ENCODE data around the gene ZBTB16. TPM values are rescaled to one million over a fixed set of nuclear protein-coding genes. Genes with fewer than 3 reads are reported as not detected.
A peak's percentile ranks its signal among the peaks of the same experiment; 100 is the strongest.

Gene ZBTB16
- total and polyA plus RNA-seq, 9 donors = 12.7 to 160 (median 68.7) TPM

DNA sequence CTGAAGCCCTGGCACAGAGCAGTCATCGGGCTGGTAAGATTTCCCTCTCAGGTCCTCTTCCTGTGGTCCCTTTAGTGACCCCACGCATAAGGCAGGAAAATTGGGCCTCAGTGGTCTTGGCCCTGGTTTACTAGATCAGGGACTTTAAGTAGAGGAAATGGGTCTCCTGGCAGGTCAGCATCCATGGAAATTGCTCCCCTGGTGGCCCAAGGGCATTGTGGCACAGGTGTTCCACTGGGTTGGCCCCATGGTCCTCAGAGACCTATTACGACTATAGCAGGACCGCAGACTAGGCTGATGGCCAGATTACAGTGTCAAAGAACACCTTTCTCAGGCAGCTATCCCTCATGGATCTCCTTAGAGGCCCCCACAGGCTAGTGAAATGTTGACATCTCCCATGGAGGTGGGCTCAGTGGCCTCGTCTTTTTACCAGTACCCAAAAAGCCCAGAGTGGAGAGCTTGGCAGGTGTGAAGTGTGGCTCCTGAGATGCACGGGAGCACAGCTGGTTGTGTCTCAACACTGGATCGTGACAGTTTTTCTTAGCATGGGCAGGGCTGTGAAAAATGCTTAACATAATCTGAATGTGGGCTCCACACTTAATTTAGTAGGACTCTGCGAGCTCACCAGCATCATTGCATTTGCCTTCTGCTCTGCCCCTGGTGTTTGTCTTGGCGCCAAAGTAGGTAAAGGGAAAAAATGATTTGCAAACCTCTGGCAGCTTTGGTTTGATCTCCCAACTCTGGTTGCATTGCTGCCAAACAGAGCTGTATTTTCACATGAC is 74.2 kb downstream of the ZBTB16 start:
- Histone ChIP-seq H3K9me3 (no peaks in the 10 kb centered on the region), H3K4me1 (ENCODE audit: insufficient read depth) (peaks cover 26% of the 10 kb centered on the region), H3K36me3 (no peaks in the 10 kb centered on the region), H3K27ac (no peak overlapping the region), H3K4me3 (no peak overlapping the region), H3K27me3 (no peaks in the 10 kb centered on the region)
- TF ChIP-seq EP300 (IDR thresholded peaks at IDR 0.05) (no peak), POLR2A (IDR thresholded peaks at IDR 0.05) (no peak)
- TF ChIP-seq, protein P1, sequence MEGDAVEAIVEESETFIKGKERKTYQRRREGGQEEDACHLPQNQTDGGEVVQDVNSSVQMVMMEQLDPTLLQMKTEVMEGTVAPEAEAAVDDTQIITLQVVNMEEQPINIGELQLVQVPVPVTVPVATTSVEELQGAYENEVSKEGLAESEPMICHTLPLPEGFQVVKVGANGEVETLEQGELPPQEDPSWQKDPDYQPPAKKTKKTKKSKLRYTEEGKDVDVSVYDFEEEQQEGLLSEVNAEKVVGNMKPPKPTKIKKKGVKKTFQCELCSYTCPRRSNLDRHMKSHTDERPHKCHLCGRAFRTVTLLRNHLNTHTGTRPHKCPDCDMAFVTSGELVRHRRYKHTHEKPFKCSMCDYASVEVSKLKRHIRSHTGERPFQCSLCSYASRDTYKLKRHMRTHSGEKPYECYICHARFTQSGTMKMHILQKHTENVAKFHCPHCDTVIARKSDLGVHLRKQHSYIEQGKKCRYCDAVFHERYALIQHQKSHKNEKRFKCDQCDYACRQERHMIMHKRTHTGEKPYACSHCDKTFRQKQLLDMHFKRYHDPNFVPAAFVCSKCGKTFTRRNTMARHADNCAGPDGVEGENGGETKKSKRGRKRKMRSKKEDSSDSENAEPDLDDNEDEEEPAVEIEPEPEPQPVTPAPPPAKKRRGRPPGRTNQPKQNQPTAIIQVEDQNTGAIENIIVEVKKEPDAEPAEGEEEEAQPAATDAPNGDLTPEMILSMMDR (IDR thresholded peaks at IDR 0.05) = no peak
- WGBS, 3 donors = 78 to 94% (median 93%) methylated on average over 9 of the region's 9 CpGs
- no peak for DNase-seq
- intact Hi-C loops (cut with DNase I) = loop anchor here in 1 of 4 donors (10.0 kb wide), 1 partner anchor 59 kb away; no protein-coding TSS in a partner anchor

GRCh38 chr11:114134870-114135269 is 75.4 kb downstream of the ZBTB16 start:
- TF ChIP-seq EP300 (IDR thresholded peaks at IDR 0.05) (no peak), POLR2A (IDR thresholded peaks at IDR 0.05) (no peak)
- TF ChIP-seq, protein P1 (IDR thresholded peaks at IDR 0.05) = no peak
- Histone ChIP-seq H3K27me3 (no peaks in the 10 kb centered on the region), H3K9me3 (no peaks in the 10 kb centered on the region), H3K27ac (no peak overlapping the region), H3K36me3 (no peaks in the 10 kb centered on the region), H3K4me3 (no peak overlapping the region), H3K4me1 (ENCODE audit: insufficient read depth) (peaks cover 29% of the 10 kb centered on the region)
- no peak for DNase-seq
- WGBS, 3 donors = 83 to 96% (median 90%) methylated on average over 3 of the region's 3 CpGs
- intact Hi-C loops (cut with DNase I) = loop anchor here in 1 of 4 donors (10.0 kb wide), 1 partner anchor 60 kb away; no protein-coding TSS in a partner anchor

DNA sequence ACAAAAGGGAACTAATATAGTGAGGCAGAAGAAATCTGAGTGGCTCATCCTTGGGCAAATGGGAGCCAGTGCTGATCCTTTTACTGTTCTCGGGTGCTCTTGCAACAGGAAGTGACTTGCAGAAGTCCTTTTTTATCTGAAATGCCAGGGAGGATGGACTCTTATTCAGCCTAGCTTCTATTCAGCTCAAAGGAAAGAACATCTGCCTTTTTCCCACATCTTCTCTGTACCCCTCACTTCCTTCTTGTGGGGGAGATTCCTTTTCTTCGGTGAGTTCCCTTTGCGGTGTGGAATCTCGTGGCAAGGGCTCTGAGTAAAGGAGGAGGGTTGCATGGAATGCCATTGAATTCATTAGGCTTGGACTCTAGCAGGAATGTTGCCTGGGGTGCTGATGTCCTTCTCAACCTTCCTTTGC is 76.2 kb downstream of the ZBTB16 start:
- Histone ChIP-seq H3K27me3 (no peaks in the 10 kb centered on the region), H3K27ac (no peak overlapping the region), H3K4me1 (ENCODE audit: insufficient read depth) (peaks cover 26% of the 10 kb centered on the region), H3K36me3 (no peaks in the 10 kb centered on the region), H3K9me3 (no peaks in the 10 kb centered on the region), H3K4me3 (no peak overlapping the region)
- no peak for DNase-seq
- TF ChIP-seq POLR2A (IDR thresholded peaks at IDR 0.05) (no peak), EP300 (IDR thresholded peaks at IDR 0.05) (no peak)
- TF ChIP-seq, protein P1 (IDR thresholded peaks at IDR 0.05) = no peak
- WGBS, 3 donors = 47 to 74% (median 67%) methylated on average over 4 of the region's 4 CpGs
- intact Hi-C loops (cut with DNase I) = loop anchor here in 1 of 4 donors (10.0 kb wide), 1 partner anchor 61 kb away; no protein-coding TSS in a partner anchor

- peaks cover 29% of the 10 kb centered on the region for H3K4me1 ChIP-seq (ENCODE audit: insufficient read depth)
- WGBS, 3 donors = 76 to 80% (median 79%) methylated on average over 10 of the region's 10 CpGs
- H3K36me3 ChIP-seq = no peaks in the 10 kb centered on the region
- peak overlapping the region in 1 of 2 donors; percentile 19 for H3K27ac ChIP-seq
- no peaks in the 10 kb centered on the region for H3K27me3 ChIP-seq
- H3K9me3 ChIP-seq = no peaks in the 10 kb centered on the region
- intact Hi-C loops (cut with DNase I) = loop anchor here in 1 of 4 donors (10.0 kb wide), 1 partner anchor 62 kb away; no protein-coding TSS in a partner anchor
- TF ChIP-seq, protein P1 (IDR thresholded peaks at IDR 0.05) = no peak
- TF ChIP-seq POLR2A (IDR thresholded peaks at IDR 0.05) (no peak), EP300 (IDR thresholded peaks at IDR 0.05) (no peak)
- DNase-seq = no peak
- no peak overlapping the region for H3K4me3 ChIP-seq
Observed at GRCh38 chr11:114136686-114137640, 77.5 kb downstream of the ZBTB16 start.

Measured in ovary (tissue), 9 donors.